GM21825 (cell line): ENCODE results near the gene ACSM3.
"Not testable (repeated sequence)": the region's sequence is repeated elsewhere in the genome, so short reads cannot be mapped to it uniquely, and the experiment has no call there.

Experiments
- ATAC-seq: cut with Tn5 transposase; IDR thresholded peaks from one replicate; pipeline ENCODE4 v1.9.1; 2021; ENCODE audit warnings: mild to moderate bottlenecking, moderate library complexity; ENCODE audit not compliant: unreplicated experiment

Gene ACSM3

DNA sequence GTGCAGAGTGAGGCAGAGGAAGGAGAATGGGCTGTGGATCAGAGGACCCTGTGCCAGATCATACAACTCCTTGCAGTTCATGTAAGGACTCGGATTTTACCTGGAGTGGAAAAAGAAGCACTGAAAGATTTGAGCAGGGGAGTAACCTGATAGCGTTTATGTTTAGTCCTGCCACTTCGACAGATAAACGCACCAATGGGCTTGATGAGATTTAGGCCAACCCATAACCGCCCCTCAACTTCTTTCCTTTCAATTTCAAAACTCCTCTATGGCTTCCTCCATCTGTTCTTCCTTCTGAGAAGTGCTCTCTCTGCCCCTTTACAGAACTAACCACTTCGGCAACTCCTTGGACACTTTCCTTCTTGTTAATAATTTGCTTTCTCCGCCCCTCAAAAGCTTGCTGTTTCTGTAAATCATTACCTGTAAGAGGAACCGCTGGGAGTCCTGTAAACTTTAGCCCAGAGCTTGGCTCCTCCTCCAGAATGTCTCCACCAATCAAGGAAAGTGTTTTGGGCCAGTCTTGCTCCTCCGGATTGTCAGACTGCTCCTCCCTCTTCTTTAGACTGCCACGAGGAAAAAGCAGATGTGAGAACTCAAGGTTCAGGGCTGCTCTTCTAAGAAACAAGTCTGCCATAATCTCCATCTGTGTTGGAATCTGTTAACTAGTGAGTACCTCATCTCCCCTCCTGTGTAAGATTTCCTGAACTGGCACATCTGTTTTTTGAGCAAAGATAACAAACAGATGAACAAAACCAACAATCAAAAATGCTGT is at the start of gene ACSM3:
Gene ACSM3, plus strand, starts transcription at position 554 of the 772 bp plus-strand sequence. CDS start 6,021 bp downstream, outside the sequence.
- peak; percentile 96 for ATAC-seq

GRCh38 chr16:20717718-20718117 is 46.1 kb upstream of the ACSM3 start:
- not testable (repeated sequence) for ATAC-seq

GRCh38 chr16:20720251-20720650 is 43.6 kb upstream of the ACSM3 start:
- ATAC-seq, result no peak

DNA sequence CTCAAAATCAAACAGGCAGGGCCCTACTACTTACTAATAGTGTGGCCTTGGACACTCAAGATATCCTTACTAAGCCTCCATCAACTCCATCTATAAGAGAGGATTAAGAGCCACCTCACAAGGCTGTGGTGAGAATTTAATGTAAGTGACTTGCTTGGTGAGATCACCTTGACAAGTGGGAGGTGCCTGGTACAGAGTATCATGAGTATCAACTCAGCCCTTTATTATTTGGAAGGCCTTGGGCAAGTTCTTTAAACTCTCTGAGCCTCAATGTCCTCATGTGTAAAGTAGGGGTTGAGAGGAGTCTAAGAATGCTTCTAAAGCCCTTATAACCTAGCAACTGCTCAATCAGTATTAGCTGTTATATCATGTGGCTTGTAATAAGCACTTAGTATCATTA is 37.2 kb upstream of the ACSM3 start:
- no peak for ATAC-seq

DNA sequence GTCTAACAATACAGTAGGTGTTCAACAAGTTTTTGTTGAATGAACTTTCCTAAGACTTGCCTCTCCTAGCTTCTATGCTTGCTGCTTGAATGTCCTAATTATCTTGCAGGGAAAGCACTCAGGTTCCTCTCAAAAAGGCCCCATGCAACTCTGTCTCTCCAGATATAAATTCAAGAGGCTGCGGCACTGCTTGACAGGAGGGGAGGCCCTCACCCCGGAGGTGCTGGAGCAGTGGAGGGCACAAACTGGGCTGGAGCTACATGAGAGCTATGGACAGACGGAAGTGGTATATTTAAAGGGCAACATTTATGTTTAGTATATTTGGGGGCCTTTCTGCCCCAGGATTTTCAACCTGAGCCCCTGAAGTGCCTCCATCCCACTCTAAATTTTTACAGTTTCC is 36.6 kb upstream of the ACSM3 start:
- ATAC-seq, result no peak

DNA sequence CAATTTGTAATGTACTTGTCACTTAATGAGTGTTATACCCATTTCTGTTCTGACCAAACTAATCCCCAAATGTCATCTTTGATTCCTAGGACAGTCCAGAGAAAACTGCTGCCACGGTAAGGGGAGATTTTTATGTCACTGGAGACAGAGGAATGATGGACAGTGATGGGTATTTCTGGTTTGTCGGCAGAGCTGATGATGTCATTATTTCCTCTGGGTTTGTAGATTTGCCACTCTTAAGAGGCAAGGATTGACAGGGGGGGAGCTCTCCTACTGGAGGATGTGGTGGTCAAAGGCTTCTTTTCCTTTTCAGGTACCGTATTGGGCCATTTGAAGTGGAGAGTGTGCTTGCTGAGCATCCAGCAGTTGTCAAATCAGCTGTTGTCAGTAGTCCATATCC is 34.7 kb upstream of the ACSM3 start:
- no peak for ATAC-seq

- no peak for ATAC-seq
Measured at GRCh38 chr16:20734056-20734455, 29.8 kb upstream of the ACSM3 start.

DNA sequence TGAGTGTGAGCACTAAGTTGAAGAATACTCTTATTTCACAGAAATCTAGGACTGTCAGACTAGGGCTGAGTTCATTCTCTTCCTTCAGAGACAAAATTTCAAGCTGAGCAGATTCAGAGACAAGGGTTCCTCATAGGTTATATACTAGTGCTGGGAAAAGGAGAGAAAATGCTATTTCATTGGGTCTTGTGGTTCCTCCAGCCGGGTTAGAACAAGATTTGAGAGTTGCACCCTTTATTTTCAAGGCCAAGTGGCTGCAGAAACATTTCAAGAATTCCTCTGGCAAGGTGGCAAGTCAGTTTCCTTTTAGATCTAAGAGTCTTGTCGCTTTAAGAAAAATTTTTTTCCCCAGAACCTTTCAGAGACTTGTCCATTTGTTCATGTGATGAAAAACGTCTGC is 29.0 kb upstream of the ACSM3 start:
- no peak for ATAC-seq

- ATAC-seq, result no peak
Measured at GRCh38 chr16:20735490-20735889, 28.3 kb upstream of the ACSM3 start.

- no peak for ATAC-seq
Measured at GRCh38 chr16:20740007-20740883, 23.6 kb upstream of the ACSM3 start.

DNA sequence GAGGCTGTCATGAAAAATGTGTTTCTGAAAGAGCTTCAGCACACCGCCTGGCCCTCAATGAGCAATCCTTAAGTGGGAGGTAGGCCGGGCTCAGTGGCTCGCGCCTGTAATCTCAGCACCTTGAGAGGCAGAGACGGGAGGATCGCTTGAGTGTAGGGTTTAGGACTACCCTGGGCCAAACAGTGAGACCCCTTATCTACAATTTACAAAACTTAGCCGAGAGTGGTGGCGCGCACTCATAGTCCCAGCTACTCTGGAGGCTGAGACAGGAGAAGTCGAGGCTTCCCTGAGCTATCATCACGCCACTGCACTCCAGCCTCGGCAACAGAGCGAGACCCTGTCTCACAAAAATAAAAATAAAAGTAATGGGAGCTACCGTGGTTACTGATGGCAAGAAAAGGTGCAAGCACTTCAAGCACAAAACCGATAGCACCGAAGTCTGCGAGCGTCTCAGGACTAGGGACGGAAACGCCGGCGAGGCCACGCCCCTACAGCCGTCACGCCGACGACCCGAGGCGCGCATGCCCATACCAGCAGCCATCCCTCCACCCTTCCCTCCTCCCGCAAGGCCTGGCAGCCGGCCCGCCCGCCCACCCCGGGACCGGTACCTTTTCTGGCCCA is 22.8 kb upstream of the ACSM3 start:
- ATAC-seq, result peak; percentile 74

GRCh38 chr16:20741554-20742285 is 22.1 kb upstream of the ACSM3 start, which contains the start of gene THUMPD1:
Gene THUMPD1 (minus strand): TSS chr16:20741818. CDS start chr16:20741739, 79 bp downstream.
- ATAC-seq, result peak; percentile 85

DNA sequence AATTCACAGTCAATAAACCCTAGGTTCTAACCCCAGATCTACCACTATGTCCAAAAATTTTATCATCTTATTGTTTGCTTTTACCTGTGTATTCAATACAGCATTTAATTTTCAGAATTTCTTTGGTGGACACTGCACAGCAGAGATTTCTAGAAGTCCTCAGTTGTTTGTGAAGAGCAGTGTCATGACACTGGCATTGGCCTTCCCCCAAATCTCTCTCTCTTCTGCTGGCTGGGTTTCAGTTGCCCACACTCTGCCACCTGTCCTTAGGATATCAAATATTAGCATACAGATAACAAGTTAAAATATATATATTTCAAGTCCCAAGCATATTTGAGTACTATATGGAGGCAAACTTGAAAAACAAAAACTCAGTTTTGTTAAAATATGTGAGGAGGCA is 20.2 kb upstream of the ACSM3 start:
- no peak for ATAC-seq

GRCh38 chr16:20744922-20745440 is 18.8 kb upstream of the ACSM3 start:
- ATAC-seq, result no peak

GRCh38 chr16:20746461-20746860 is 17.4 kb upstream of the ACSM3 start:
- ATAC-seq, result no peak

- ATAC-seq, result no peak
Measured at GRCh38 chr16:20747030-20747816, 16.6 kb upstream of the ACSM3 start.

DNA sequence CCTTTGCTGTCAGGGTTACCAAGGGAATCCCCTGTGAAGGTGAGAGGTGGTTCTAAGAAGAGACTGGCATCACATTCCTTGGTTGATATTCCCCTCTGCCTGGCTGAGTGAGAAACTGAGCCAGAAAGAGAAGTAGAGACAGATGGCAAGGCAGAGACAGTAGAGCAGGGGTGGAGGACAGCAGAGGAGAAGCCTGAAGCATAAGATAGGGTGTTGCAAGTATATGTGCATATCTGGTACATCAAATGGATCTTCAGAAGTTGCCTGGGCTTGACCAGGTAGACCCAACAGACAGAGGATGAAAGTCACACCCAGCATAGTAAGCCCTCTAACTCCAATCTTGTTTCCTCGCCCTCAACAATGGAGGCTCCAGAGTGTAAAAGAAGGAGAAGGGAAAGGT is 14.3 kb upstream of the ACSM3 start:
- no peak for ATAC-seq

GRCh38 chr16:20750558-20750957 is 13.3 kb upstream of the ACSM3 start:
- no peak for ATAC-seq

DNA sequence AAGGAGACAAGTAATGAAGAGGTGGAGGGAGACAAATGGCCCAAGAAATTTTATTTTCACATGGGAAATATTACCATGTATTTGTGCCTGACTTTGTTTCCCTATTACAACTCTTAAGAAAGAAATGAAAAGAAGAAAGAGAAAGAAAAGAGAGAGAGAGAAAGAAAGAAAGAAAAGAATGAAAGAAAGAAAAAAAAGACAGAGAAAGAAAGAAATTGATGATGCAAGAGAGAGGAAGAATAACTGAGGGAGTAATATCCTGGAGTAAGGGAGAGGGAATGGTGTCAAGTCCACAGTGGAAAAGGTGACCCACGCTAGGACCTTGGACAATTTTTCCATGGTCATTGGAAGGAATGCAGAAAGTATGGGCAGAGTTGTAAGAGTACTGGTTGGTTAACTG is 10.1 kb upstream of the ACSM3 start:
- no peak for ATAC-seq

DNA sequence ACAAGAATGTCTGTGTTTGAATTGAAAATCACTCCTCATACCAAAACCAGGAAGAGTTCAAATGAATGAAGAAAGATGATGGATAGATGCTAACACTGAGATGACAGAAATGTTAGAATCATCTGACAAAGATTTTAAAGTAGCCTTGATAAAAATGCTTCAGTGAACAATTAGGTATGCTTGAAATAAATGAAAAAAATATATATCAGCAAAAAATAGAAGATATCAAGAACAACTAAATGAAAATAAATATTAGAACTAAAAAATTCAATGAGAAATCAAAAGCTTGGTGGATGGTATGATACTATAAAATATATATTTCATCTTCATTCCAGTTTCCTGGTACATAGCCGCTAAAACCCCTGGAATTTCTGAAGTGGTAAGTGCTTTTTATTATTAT is 8.6 kb upstream of the ACSM3 start:
- no peak for ATAC-seq
